H9 (cell line): Measurements from ENCODE around the gene PVALB. TPM values are rescaled to one million over a fixed set of nuclear protein-coding genes. Genes with fewer than 3 reads are reported as not detected.

Source experiments
- DNase-seq: peaks from one replicate; pipeline ENCODE4 v3.0.0-alpha.2; 2017
- H2AFZ ChIP-seq: one replicate; pipeline ENCODE4 v1.6.1; 2013; ENCODE audit warnings: mild to moderate bottlenecking, low read length, control low read depth, moderate library complexity
- H2AK5ac ChIP-seq: 2 replicates; pipeline ENCODE4 v1.6.1; 2013; ENCODE audit warnings: low read length, control low read depth, mixed read lengths; ENCODE audit not compliant: insufficient read length
- H2BK120ac ChIP-seq: one replicate; pipeline ENCODE4 v1.6.1; 2013; ENCODE audit warnings: low read depth, mild to moderate bottlenecking, low read length, control low read depth, inconsistent platforms; ENCODE audit not compliant: poor library complexity, severe bottlenecking
- H2BK12ac ChIP-seq: 2 replicates; pipeline ENCODE4 v1.6.1; 2013; ENCODE audit warnings: low read length, control low read depth, mixed read lengths, low read depth; ENCODE audit not compliant: insufficient read length
- H2BK15ac ChIP-seq: 2 replicates; pipeline ENCODE4 v1.6.1; 2013; ENCODE audit warnings: low read depth, low read length, control low read depth
- H2BK20ac ChIP-seq: one replicate; pipeline ENCODE4 v1.6.1; 2013; ENCODE audit warnings: low read depth, mild to moderate bottlenecking, low read length, control low read depth, inconsistent platforms; ENCODE audit not compliant: poor library complexity, severe bottlenecking
- H2BK5ac ChIP-seq: 2 replicates; pipeline ENCODE4 v1.6.1; 2013; ENCODE audit warnings: low read length, control low read depth, mixed read lengths; ENCODE audit not compliant: insufficient read length
- H3K14ac ChIP-seq: 2 replicates; pipeline ENCODE4 v1.6.1; 2013; ENCODE audit warnings: low read length, control low read depth; ENCODE audit not compliant: insufficient read depth
- H3K18ac ChIP-seq: 2 replicates; pipeline ENCODE4 v1.6.1; 2013; ENCODE audit warnings: low read depth, mild to moderate bottlenecking, mixed read lengths, low read length, control low read depth; ENCODE audit not compliant: insufficient read length
- H3K23ac ChIP-seq: 2 replicates; pipeline ENCODE4 v1.6.1; 2013; ENCODE audit warnings: low read length, control low read depth, mixed read lengths, low read depth; ENCODE audit not compliant: insufficient read length
- H3K23me2 ChIP-seq: 2 replicates; pipeline ENCODE4 v1.6.1; 2013; ENCODE audit warnings: low read depth, mild to moderate bottlenecking, mixed read lengths, low read length, control low read depth; ENCODE audit not compliant: insufficient read length, poor library complexity, severe bottlenecking
- H3K27ac ChIP-seq: 2 replicates; pipeline ENCODE4 v1.5.1; 2013; ENCODE audit warnings: low read length, control low read depth, mixed read lengths, low read depth; ENCODE audit not compliant: insufficient read length
- H3K27me3 ChIP-seq: 2 replicates; pipeline ENCODE4 v1.6.1; 2013; ENCODE audit warnings: low read length, control low read depth, inconsistent platforms; ENCODE audit not compliant: insufficient read depth
- H3K4ac ChIP-seq: 2 replicates; pipeline ENCODE4 v1.6.1; 2013; ENCODE audit warnings: low read depth, mild to moderate bottlenecking, control low read depth, inconsistent platforms, low read length, moderate library complexity
- H3K4me1 ChIP-seq: 2 replicates; pipeline ENCODE4 v1.6.1; 2013; ENCODE audit warnings: low read length, control low read depth, inconsistent platforms; ENCODE audit not compliant: insufficient read depth
- H3K4me2 ChIP-seq: 2 replicates; pipeline ENCODE4 v1.6.1; 2013; ENCODE audit warnings: low read length, control low read depth, mixed read lengths; ENCODE audit not compliant: insufficient read length, insufficient read depth
- H3K56ac ChIP-seq: 2 replicates; pipeline ENCODE4 v1.6.1; 2013; ENCODE audit warnings: low read depth, mild to moderate bottlenecking, mixed read lengths, low read length, control low read depth; ENCODE audit not compliant: insufficient read length
- H3K79me1 ChIP-seq: 2 replicates; pipeline ENCODE4 v1.6.1; 2013; ENCODE audit warnings: low read depth, mild to moderate bottlenecking, moderate library complexity, low read length, control low read depth, inconsistent platforms; ENCODE audit not compliant: insufficient read depth, poor library complexity, severe bottlenecking
- H3K79me2 ChIP-seq: 2 replicates; pipeline ENCODE4 v1.6.1; 2013; ENCODE audit warnings: low read length, control low read depth, inconsistent platforms; ENCODE audit not compliant: insufficient read depth
- H3K9ac ChIP-seq: 2 replicates; pipeline ENCODE4 v1.6.1; 2013; ENCODE audit warnings: low read length, control low read depth, mixed read lengths; ENCODE audit not compliant: insufficient read length; ENCODE audit errors: extremely low read depth
- H3K9me3 ChIP-seq: one replicate; pipeline ENCODE4 v1.6.1; 2013; ENCODE audit warnings: low read depth, low read length, inconsistent platforms; ENCODE audit not compliant: control insufficient read depth
- H3T11ph ChIP-seq: one replicate; pipeline ENCODE4 v1.6.1; 2013; ENCODE audit warnings: mild to moderate bottlenecking, low read length, control low read depth, inconsistent platforms
- H4K20me1 ChIP-seq: one replicate; pipeline ENCODE4 v1.6.1; 2013; ENCODE audit not compliant: control insufficient read depth, insufficient read length, insufficient read depth
- H4K5ac ChIP-seq: 2 replicates; pipeline ENCODE4 v1.6.1; 2013; ENCODE audit warnings: low read depth, mild to moderate bottlenecking, mixed read lengths, low read length, control low read depth; ENCODE audit not compliant: insufficient read length
- H4K8ac ChIP-seq: replicated peaks from 2 replicates; pipeline ENCODE4 v1.6.1; 2013; ENCODE audit warnings: low read length, control low read depth, mixed read lengths, low read depth; ENCODE audit not compliant: insufficient read length
- H4K91ac ChIP-seq: 2 replicates; pipeline ENCODE4 v1.6.1; 2013; ENCODE audit warnings: low read depth, mild to moderate bottlenecking, moderate library complexity, mixed read lengths, low read length, control low read depth; ENCODE audit not compliant: insufficient read length
- H3K27ac Mint-ChIP-seq, 3 experiments: 2 replicates in 2 of 3; 3 replicates in 1 of 3; pipeline ENCODE4 v1.8.0; 2020 to 2021; ENCODE audit warnings: mixed read lengths in 3 of 3, mild to moderate bottlenecking in 1 of 3, moderate library complexity in 1 of 3
- H3K27me3 Mint-ChIP-seq: 2 replicates; pipeline ENCODE4 v1.8.0; 2021; ENCODE audit warnings: low read depth, mild to moderate bottlenecking, moderate library complexity, mixed read lengths
- H3K36me3 Mint-ChIP-seq, 3 experiments: 2 replicates in 2 of 3; 3 replicates in 1 of 3; pipeline ENCODE4 v1.8.0; 2020 to 2021; ENCODE audit warnings: low read depth in 3 of 3, mixed read lengths in 3 of 3; ENCODE audit not compliant: insufficient read depth in 1 of 3
- H3K4me1 Mint-ChIP-seq, 2 experiments: 2 replicates each; pipeline ENCODE4 v1.8.0; 2020; ENCODE audit warnings: mixed read lengths in 2 of 2
- H3K4me3 Mint-ChIP-seq, 2 experiments: 2 replicates in 1 of 2; 3 replicates in 1 of 2; pipeline ENCODE4 v1.8.0; 2020 to 2021; ENCODE audit warnings: mild to moderate bottlenecking in 2 of 2, mixed read lengths in 2 of 2, moderate library complexity in 1 of 2
- H3K9me3 Mint-ChIP-seq, 2 experiments: 2 replicates in 1 of 2; 3 replicates in 1 of 2; pipeline ENCODE4 v1.8.0; 2020; ENCODE audit warnings: mild to moderate bottlenecking in 2 of 2, mixed read lengths in 2 of 2, moderate library complexity in 1 of 2
- WGBS: extraction: QIAGEN DNeasy Blood & Tissue Kit; methylation state at CpG from one replicate; pipeline ENCODE4 v1.1.7; 2013; ENCODE audit warnings: missing lambda C conversion rate, low lambda C conversion rate, mixed read lengths; ENCODE audit not compliant: insufficient read length; ENCODE audit errors: extremely low coverage; 5-methylcytosine and 5-hydroxymethylcytosine counted together
- total RNA-seq: library from RNA; stranded (reverse); gene quantifications from 2 replicates; pipeline ENCODE4 v1.2.1, GENCODE V29; 2021
- TF ChIP-seq, protein P1 (sequence below): fragments of 200-600 bp; sonication (generic); conservative IDR thresholded peaks from 3 replicates; pipeline ENCODE4 v1.8.0; 2021; ENCODE audit warnings: antibody characterized with exemption, mild to moderate bottlenecking

PVALB gene
- total RNA-seq, 1 experiment from 2014 or later, result 2.7 TPM

DNA sequence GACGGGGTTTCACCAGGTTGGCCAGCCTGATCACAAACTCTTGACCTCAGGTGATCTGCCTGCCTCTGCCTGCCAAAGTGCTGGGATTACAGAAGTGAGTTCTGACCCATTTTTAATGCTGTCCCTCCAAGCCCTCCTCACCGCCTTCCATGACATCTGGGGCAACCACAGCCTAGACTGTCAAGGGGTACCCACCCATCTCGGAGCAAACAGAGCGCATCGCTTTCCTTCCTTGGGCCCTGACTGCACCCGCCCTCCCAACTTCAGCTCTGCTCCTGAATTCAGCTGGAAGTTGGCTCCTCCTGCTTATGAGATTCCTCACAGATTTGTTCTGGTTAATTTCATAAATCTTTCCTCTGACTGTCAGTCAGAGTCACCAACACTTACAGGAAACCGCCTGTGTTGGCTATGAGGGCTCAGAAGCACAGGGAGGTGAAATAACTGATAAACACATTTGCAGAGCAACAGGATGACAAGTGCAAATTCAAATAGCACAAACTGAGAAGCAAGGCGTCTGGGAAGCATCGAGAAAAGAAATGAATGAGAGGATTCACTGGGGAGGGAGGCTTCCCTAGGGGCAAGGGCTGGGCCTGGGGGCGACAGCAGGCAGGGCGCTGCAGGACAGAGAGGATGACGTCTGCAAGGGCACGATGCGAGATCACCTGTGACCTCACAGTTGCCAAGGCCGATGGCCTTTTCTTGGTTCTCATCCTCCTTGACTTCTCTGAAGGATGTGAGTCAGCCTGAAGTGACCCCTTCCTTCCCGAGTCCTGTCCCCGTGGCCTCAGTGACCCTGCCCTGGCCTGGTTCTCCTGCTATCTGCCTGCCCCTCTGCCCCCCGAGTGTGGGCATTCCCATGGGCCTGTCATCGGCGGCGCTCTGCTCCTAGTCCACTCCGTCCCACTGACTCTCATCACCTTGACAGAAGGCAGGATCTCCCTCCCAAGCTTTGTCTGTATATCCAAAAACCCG lies 47.0 kb downstream of the PVALB start:
- Histone ChIP-seq H3K79me1 (no peaks in the 10 kb centered on the region), H4K20me1 (no peaks in the 10 kb centered on the region), H3K14ac (no peak overlapping the region), H4K8ac (no peak overlapping the region), H2BK12ac (no peak overlapping the region), H4K91ac (no peak overlapping the region), H3K9ac (no peak overlapping the region), H2BK5ac (no peak overlapping the region), H2AK5ac (no peak overlapping the region), H2BK120ac (no peak overlapping the region), H3K56ac (no peak overlapping the region), H2AFZ (no peak overlapping the region), H3K23me2 (no peaks in the 10 kb centered on the region), H3T11ph (no peak overlapping the region), H3K27ac (no peak overlapping the region), H4K5ac (no peak overlapping the region), H3K4me2 (no peak overlapping the region), H3K9me3 (no peaks in the 10 kb centered on the region), H3K27me3 (no peaks in the 10 kb centered on the region), H3K4ac (no peak overlapping the region), H2BK15ac (no peak overlapping the region), H2BK20ac (no peak overlapping the region), H3K4me1 (no peaks in the 10 kb centered on the region), H3K79me2 (no peaks in the 10 kb centered on the region), H3K23ac (no peak overlapping the region), H3K18ac (no peak overlapping the region)
- peak overlapping the region; percentile 22 to 94 (median 57); a peak in 4 of 7 replicates for H3K27ac Mint-ChIP-seq
- TF ChIP-seq, protein P1, sequence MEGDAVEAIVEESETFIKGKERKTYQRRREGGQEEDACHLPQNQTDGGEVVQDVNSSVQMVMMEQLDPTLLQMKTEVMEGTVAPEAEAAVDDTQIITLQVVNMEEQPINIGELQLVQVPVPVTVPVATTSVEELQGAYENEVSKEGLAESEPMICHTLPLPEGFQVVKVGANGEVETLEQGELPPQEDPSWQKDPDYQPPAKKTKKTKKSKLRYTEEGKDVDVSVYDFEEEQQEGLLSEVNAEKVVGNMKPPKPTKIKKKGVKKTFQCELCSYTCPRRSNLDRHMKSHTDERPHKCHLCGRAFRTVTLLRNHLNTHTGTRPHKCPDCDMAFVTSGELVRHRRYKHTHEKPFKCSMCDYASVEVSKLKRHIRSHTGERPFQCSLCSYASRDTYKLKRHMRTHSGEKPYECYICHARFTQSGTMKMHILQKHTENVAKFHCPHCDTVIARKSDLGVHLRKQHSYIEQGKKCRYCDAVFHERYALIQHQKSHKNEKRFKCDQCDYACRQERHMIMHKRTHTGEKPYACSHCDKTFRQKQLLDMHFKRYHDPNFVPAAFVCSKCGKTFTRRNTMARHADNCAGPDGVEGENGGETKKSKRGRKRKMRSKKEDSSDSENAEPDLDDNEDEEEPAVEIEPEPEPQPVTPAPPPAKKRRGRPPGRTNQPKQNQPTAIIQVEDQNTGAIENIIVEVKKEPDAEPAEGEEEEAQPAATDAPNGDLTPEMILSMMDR, result no peak
- no peaks in the 10 kb centered on the region for H3K27me3 Mint-ChIP-seq
- DNase-seq, result no peak
- no peaks in the 10 kb centered on the region for H3K9me3 Mint-ChIP-seq
- no CpG with 5 or more reads among the region's 23 CpGs for WGBS
- no peak overlapping the region for H3K4me3 Mint-ChIP-seq
- peaks cover 4 to 28% (median 26%) of the 10 kb centered on the region in 3 experiments; a peak in 6 of 7 replicates for H3K36me3 Mint-ChIP-seq
- H3K4me1 Mint-ChIP-seq, result peaks cover 14 to 15% of the 10 kb centered on the region in 2 experiments
